NCI-H1105 treated with DMSO at 0.1 percent for 48 hours (cell line): ENCODE measurements around the gene SLC36A3.
"Not testable (repeated sequence)": the region's sequence is repeated elsewhere in the genome, so short reads cannot be mapped to it uniquely, and the experiment has no call there.

Experiments
- DNase-seq: peaks from one replicate; lab custom pipeline; 2025; lab: John Stamatoyannopoulos, UW

SLC36A3 gene

GRCh38 chr5:151237685-151238084, 65.9 kb downstream of the SLC36A3 start:
- DNase-seq: no peak

- no peak for DNase-seq
Observed at GRCh38 chr5:151236888-151237287, 66.7 kb downstream of the SLC36A3 start.

- not testable (repeated sequence) for DNase-seq
Observed at GRCh38 chr5:151235239-151235571, 68.4 kb downstream of the SLC36A3 start.

- DNase-seq: no peak
Observed at GRCh38 chr5:151234476-151235238, 68.9 kb downstream of the SLC36A3 start.

DNA sequence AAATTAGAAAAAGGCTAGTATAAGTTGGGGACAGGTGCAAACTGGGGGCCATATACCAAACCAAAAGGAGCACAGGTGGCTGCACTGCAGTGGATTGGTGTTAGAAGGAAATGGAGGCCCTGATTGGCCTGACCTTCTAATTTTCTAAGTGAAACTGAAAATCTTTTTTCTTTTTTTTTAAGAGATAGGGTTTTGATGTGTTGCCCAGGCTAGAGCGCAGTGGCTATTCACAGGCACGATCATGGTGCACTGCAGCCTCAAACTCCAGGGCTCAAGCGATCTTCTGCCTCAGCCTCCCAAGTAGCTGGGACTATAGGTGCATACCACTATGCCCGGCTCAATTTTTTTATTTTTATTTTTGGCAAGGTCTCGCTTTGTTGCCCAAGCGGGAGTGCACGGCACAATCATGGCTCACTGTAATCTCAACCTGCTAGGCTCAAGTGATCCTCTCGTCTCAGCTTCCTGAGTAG, 69.9 kb downstream of the SLC36A3 start:
- DNase-seq: no peak

GRCh38 chr5:151231359-151231758, 72.2 kb downstream of the SLC36A3 start:
- no peak for DNase-seq

- DNase-seq: no peak
Observed at GRCh38 chr5:151230048-151230680, 73.4 kb downstream of the SLC36A3 start.

DNA sequence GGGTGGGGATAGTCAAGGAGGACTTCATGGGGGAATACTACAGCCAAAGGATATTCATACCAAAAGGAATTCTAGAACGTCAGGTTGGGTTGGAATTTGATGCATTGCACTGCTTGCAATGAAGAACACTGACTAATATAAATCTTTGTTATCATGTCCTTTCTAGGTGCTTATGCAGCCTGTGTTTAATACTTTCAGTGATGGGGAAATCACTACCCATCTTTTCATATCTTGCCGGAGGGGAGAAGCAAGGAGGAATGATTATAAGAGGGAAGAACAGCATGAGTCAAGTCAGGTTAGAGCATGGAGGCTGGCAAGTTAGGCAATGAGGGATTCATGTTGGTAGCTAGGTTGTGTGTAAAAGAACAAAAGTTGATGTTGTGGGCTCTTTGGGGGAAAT, 74.6 kb downstream of the SLC36A3 start:
- DNase-seq: no peak

- DNase-seq: no peak
Observed at GRCh38 chr5:151227918-151228447, 75.6 kb downstream of the SLC36A3 start.
